ENCODE data around the gene KCNAB1.

GRCh38 chr3:156350781-156351180 is 230.4 kb downstream of the KCNAB1 start:
- TF ChIP-seq POLR2A (IDR thresholded peaks at IDR 0.05; ENCODE audit: low read length) = no peak
- no peak for TF ChIP-seq GATA1 (IDR thresholded peaks at IDR 0.05; ENCODE audit: low read depth, low read length)

Data from erythroblast (primary cell).